GM19438 (cell line): ENCODE results near the gene KIF5C.

Experiments used
- ATAC-seq: cut with Tn5 transposase; IDR thresholded peaks from one replicate; pipeline ENCODE4 v1.9.1; 2021; ENCODE audit warnings: low read depth; ENCODE audit not compliant: unreplicated experiment

KIF5C gene

GRCh38 chr2:149064856-149065630, 190.0 kb downstream of the KIF5C start:
- ATAC-seq, result no peak

GRCh38 chr2:149068225-149068995, 193.4 kb downstream of the KIF5C start:
- ATAC-seq, result no peak

GRCh38 chr2:149068996-149069888, 194.2 kb downstream of the KIF5C start:
- ATAC-seq, result no peak

- no peak for ATAC-seq
These were observed 195.8 kb downstream of the KIF5C start for GRCh38 chr2:149070681-149071320.

GRCh38 chr2:149075105-149075504, 200.1 kb downstream of the KIF5C start:
- ATAC-seq, result no peak

GRCh38 chr2:149075853-149076252, 200.8 kb downstream of the KIF5C start:
- no peak for ATAC-seq
